Measurements from ENCODE around the gene SPATA31E1.

Gene SPATA31E1

DNA sequence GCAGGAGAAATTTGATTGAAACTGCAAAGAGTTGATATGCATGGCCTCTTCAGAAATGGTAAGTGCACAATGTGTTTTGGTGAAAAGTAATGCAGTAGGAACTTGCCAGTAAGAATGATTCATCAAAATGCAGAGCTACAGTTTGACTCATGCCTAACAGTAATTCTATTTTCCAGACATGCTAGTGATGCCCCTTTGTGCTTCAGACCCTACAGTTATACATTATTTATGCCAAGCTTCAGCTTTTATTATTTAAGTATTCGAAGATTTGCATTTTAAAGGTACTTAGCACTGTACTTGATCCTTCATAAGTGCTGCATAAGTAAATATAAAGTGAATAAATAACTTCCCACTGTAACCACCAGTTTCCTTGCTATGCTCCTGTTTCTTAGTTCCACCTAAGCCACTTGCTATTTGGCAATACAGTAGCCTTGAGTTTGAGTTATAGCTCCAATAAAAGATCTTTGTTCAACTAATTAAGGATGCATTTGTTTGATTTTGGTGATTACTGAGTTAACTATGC is 3.6 kb upstream of the SPATA31E1 start:
- TF ChIP-seq TAF1 (IDR thresholded peaks at IDR 0.05; ENCODE audit: borderline replicate concordance, insufficient read depth, low read length), result no peak
- TF ChIP-seq FOXP2 (optimal IDR thresholded peaks at IDR 0.05; ENCODE audit: borderline replicate concordance, extremely low read depth, extremely low read length, insufficient read depth), result no peak
- no peak for TF ChIP-seq POLR2AphosphoS5 (IDR thresholded peaks at IDR 0.05; ENCODE audit: low read depth, low read length)
- no peak for TF ChIP-seq SIN3A (IDR thresholded peaks at IDR 0.05; ENCODE audit: borderline replicate concordance, insufficient read depth, low read length)
- TF ChIP-seq, protein P1, sequence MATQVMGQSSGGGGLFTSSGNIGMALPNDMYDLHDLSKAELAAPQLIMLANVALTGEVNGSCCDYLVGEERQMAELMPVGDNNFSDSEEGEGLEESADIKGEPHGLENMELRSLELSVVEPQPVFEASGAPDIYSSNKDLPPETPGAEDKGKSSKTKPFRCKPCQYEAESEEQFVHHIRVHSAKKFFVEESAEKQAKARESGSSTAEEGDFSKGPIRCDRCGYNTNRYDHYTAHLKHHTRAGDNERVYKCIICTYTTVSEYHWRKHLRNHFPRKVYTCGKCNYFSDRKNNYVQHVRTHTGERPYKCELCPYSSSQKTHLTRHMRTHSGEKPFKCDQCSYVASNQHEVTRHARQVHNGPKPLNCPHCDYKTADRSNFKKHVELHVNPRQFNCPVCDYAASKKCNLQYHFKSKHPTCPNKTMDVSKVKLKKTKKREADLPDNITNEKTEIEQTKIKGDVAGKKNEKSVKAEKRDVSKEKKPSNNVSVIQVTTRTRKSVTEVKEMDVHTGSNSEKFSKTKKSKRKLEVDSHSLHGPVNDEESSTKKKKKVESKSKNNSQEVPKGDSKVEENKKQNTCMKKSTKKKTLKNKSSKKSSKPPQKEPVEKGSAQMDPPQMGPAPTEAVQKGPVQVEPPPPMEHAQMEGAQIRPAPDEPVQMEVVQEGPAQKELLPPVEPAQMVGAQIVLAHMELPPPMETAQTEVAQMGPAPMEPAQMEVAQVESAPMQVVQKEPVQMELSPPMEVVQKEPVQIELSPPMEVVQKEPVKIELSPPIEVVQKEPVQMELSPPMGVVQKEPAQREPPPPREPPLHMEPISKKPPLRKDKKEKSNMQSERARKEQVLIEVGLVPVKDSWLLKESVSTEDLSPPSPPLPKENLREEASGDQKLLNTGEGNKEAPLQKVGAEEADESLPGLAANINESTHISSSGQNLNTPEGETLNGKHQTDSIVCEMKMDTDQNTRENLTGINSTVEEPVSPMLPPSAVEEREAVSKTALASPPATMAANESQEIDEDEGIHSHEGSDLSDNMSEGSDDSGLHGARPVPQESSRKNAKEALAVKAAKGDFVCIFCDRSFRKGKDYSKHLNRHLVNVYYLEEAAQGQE (IDR thresholded peaks at IDR 0.05; ENCODE audit: insufficient read depth in 1 of 2, low read depth in 2 of 2, low read length in 2 of 2), result no peak

DNA sequence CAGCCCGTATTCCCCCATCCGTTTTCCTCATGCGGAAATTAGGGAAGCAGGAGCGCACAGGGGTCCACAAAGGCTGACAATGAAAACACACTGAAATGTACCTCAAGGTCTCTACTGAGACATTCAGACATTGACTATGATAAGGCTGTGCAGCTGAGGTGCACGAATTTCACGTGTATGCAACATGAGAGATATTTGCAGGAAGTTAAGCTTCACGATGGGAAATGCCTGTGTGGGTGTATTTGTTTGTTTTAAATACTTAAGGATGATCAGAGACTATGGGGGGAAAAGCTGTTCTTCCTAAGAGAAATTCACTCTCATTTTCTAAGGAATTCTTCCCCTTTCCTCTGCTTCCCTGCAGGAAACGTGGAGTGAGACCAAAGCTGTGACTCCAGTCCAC is 2.6 kb upstream of the SPATA31E1 start:
- TF ChIP-seq FOXP2 (optimal IDR thresholded peaks at IDR 0.05; ENCODE audit: borderline replicate concordance, extremely low read depth, extremely low read length, insufficient read depth), result no peak
- TF ChIP-seq, protein P1 (IDR thresholded peaks at IDR 0.05; ENCODE audit: insufficient read depth in 1 of 2, low read depth in 2 of 2, low read length in 2 of 2), result no peak
- no peak for TF ChIP-seq TAF1 (IDR thresholded peaks at IDR 0.05; ENCODE audit: borderline replicate concordance, insufficient read depth, low read length)
- TF ChIP-seq SIN3A (IDR thresholded peaks at IDR 0.05; ENCODE audit: borderline replicate concordance, insufficient read depth, low read length), result no peak
- no peak for TF ChIP-seq POLR2AphosphoS5 (IDR thresholded peaks at IDR 0.05; ENCODE audit: low read depth, low read length)

DNA sequence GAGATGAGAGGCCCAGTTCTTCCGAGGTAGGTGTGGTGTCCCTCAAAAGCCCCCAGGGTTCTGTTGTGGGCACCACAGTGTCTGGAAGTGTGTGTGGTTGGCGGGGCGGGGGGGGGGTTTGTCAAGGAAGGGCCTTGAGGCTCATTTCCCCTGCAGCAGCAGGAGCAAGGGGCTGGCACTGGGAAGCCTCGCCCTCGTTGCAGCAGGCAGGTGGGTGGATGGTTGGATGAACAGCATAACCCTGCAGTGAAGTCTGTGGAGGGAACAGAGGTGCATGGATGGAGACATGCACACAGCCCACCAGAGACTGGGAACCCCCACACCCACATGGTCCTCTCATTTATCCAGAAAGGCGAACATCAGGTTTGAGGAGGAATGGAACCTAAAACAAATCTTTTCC is 2.0 kb upstream of the SPATA31E1 start:
- TF ChIP-seq SIN3A (IDR thresholded peaks at IDR 0.05; ENCODE audit: borderline replicate concordance, insufficient read depth, low read length) (no peak), POLR2AphosphoS5 (IDR thresholded peaks at IDR 0.05; ENCODE audit: low read depth, low read length) (no peak), FOXP2 (optimal IDR thresholded peaks at IDR 0.05; ENCODE audit: borderline replicate concordance, extremely low read depth, extremely low read length, insufficient read depth) (no peak), TAF1 (IDR thresholded peaks at IDR 0.05; ENCODE audit: borderline replicate concordance, insufficient read depth, low read length) (no peak)
- TF ChIP-seq, protein P1 (IDR thresholded peaks at IDR 0.05; ENCODE audit: insufficient read depth in 1 of 2, low read depth in 2 of 2, low read length in 2 of 2), result no peak

DNA sequence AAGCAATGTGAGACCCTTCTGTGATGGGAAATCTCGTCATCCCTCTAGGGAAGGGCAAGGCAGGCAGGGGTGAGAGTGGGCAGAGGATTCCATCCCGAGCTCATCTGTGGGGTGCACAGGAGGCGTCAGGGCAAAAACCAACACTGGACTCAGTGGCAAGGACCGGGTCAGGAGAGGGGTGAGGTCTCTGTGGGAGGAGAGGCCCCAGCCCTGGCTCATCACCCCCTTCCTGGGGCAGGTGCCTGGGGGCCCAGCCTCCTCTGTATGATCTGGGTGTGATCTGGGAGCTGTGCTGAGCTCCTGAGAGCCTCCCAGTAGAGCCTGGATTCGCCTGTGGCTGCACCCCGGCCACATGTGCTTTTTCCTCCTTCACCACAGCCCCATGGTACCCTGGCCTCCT is 597 bp downstream of the SPATA31E1 start:
- TF ChIP-seq POLR2AphosphoS5 (IDR thresholded peaks at IDR 0.05; ENCODE audit: low read depth, low read length), result no peak
- no peak for TF ChIP-seq SIN3A (IDR thresholded peaks at IDR 0.05; ENCODE audit: borderline replicate concordance, insufficient read depth, low read length)
- no peak for TF ChIP-seq FOXP2 (optimal IDR thresholded peaks at IDR 0.05; ENCODE audit: borderline replicate concordance, extremely low read depth, extremely low read length, insufficient read depth)
- TF ChIP-seq TAF1 (IDR thresholded peaks at IDR 0.05; ENCODE audit: borderline replicate concordance, insufficient read depth, low read length), result no peak
- TF ChIP-seq, protein P1 (IDR thresholded peaks at IDR 0.05; ENCODE audit: insufficient read depth in 1 of 2, low read depth in 2 of 2, low read length in 2 of 2), result no peak

DNA sequence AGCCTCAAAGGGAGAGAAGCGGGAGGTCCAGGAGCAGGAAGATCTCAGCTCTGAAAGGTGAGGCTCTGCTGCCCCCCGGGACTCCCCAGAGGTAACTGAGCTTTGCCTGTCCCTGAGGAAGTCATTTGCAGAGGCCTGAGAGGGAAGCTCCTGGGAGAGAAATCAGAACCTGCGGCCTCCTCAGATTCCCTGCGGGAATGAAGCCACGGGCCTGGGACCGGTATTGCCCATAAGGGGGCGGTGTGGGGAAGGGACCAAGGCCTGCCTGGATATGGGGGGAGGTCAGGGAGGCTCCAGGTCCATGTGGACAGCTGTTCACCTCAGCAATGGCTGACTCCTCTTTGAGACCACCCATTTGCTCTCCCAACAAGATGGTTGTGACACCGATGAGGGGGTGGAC is 1.3 kb downstream of the SPATA31E1 start:
- TF ChIP-seq POLR2AphosphoS5 (IDR thresholded peaks at IDR 0.05; ENCODE audit: low read depth, low read length) (no peak), TAF1 (IDR thresholded peaks at IDR 0.05; ENCODE audit: borderline replicate concordance, insufficient read depth, low read length) (no peak), FOXP2 (optimal IDR thresholded peaks at IDR 0.05; ENCODE audit: borderline replicate concordance, extremely low read depth, extremely low read length, insufficient read depth) (no peak), SIN3A (IDR thresholded peaks at IDR 0.05; ENCODE audit: borderline replicate concordance, insufficient read depth, low read length) (no peak)
- TF ChIP-seq, protein P1 (IDR thresholded peaks at IDR 0.05; ENCODE audit: insufficient read depth in 1 of 2, low read depth in 2 of 2, low read length in 2 of 2), result no peak

Data from PFSK-1 (cell line).